T-helper 22 cell (primary cell): ENCODE measurements around the gene ACTN3.
"Not testable (repeated sequence)": the region's sequence is repeated elsewhere in the genome, so short reads cannot be mapped to it uniquely, and the experiment has no call there.

ENCODE experiments used
- DNase-seq: peaks from one replicate; pipeline ENCODE4 v3.0.0-alpha.2; 2020; ENCODE audit warnings: low read depth

Gene ACTN3

GRCh38 chr11:66566221-66566620 is 19.5 kb downstream of the ACTN3 start:
- no peak for DNase-seq

- no peak for DNase-seq
These were observed 21.1 kb downstream of the ACTN3 start for GRCh38 chr11:66567787-66568123.

GRCh38 chr11:66568124-66568916 is 21.6 kb downstream of the ACTN3 start, which contains the start of gene CTSF:
CTSF (minus strand) TSS chr11:66568606; CDS start chr11:66568486, 120 bp downstream.
- peak; percentile 46 for DNase-seq

GRCh38 chr11:66569076-66569475 is 22.4 kb downstream of the ACTN3 start:
- no peak for DNase-seq

GRCh38 chr11:66570079-66570849 is 23.6 kb downstream of the ACTN3 start:
- no peak for DNase-seq

- no peak for DNase-seq
These were observed 24.1 kb downstream of the ACTN3 start for GRCh38 chr11:66570850-66571180.

GRCh38 chr11:66579017-66579606 is 32.4 kb downstream of the ACTN3 start:
- DNase-seq, result peak; percentile 41

- DNase-seq, result no peak
These were observed 34.1 kb downstream of the ACTN3 start for GRCh38 chr11:66580803-66581202.

- DNase-seq, result no peak
These were observed 34.6 kb downstream of the ACTN3 start for GRCh38 chr11:66581261-66581660.

- DNase-seq, result not testable (repeated sequence)
These were observed 36.0 kb downstream of the ACTN3 start for GRCh38 chr11:66582565-66583147.

GRCh38 chr11:66585447-66585846 is 38.7 kb downstream of the ACTN3 start:
- not testable (repeated sequence) for DNase-seq

GRCh38 chr11:66586136-66586535 is 39.4 kb downstream of the ACTN3 start:
- no peak for DNase-seq

GRCh38 chr11:66589315-66589714 is 42.6 kb downstream of the ACTN3 start:
- DNase-seq, result not testable (repeated sequence)

- DNase-seq, result no peak
These were observed 43.4 kb downstream of the ACTN3 start for GRCh38 chr11:66589996-66590675.

- no peak for DNase-seq
These were observed 44.5 kb downstream of the ACTN3 start for GRCh38 chr11:66591175-66591574.

GRCh38 chr11:66592457-66593302 is 46.0 kb downstream of the ACTN3 start, which contains the start of the genes CCDC87 and CCS:
CCDC87 (minus strand) TSS chr11:66593063; CDS start chr11:66593015, 48 bp downstream.
CCS (plus strand) TSS chr11:66593185; CDS start chr11:66593262, 77 bp downstream.
- DNase-seq, result peak; percentile 98

GRCh38 chr11:66593303-66593635 is 46.6 kb downstream of the ACTN3 start:
- DNase-seq, result no peak

- no peak for DNase-seq
These were observed 46.9 kb downstream of the ACTN3 start for GRCh38 chr11:66593650-66594049.

- no peak for DNase-seq
These were observed 48.7 kb downstream of the ACTN3 start for GRCh38 chr11:66595245-66595904.

GRCh38 chr11:66598993-66599392 is 52.3 kb downstream of the ACTN3 start:
- DNase-seq, result no peak
